K562 (cell line): ENCODE results near the gene CACNG8.

Source experiments
- CHD2 ChIP-seq: IDR thresholded peaks from 2 replicates; pipeline ENCODE4 v1.6.1; 2011; ENCODE audit warnings: low read depth, low read length
- CTCF ChIP-seq, 3 experiments: IDR thresholded peaks in 2 of 3; conservative IDR thresholded peaks in 1 of 3; 2 replicates each; pipeline ENCODE4 v1.5.1; 2011 to 2012; ENCODE audit warnings: low read length in 3 of 3, mild to moderate bottlenecking in 3 of 3, control low read depth in 2 of 3, improper control_type of control experiment in 1 of 3, inconsistent platforms in 1 of 3, low read depth in 1 of 3, mixed read lengths in 1 of 3, moderate library complexity in 1 of 3; ENCODE audit not compliant: insufficient read depth in 2 of 3
- E2F5 ChIP-seq: sonication (generic); formaldehyde crosslinking; IDR thresholded peaks from 2 replicates; pipeline ENCODE4 v1.8.0; 2022; ENCODE audit warnings: mild to moderate bottlenecking, missing genetic modification reagents
- HMGN3 ChIP-seq: IDR thresholded peaks from 2 replicates; pipeline ENCODE4 v1.6.1; 2011; ENCODE audit warnings: borderline replicate concordance, low read depth, mild to moderate bottlenecking, mixed read lengths, low read length; ENCODE audit not compliant: insufficient read length; ENCODE audit errors: extremely low read depth
- NFRKB ChIP-seq: fragments of 450-650 bp; IDR thresholded peaks from 2 replicates; pipeline ENCODE4 v1.6.1; 2016; ENCODE audit warnings: low read depth
- POLR2A ChIP-seq: fragments of 450-650 bp; conservative IDR thresholded peaks from 2 replicates; pipeline ENCODE4 v1.6.1; 2016
- REST ChIP-seq, 2 experiments: fragments of 450-650 bp; formaldehyde crosslinking in 1 of 2; IDR thresholded peaks; 2 replicates each; pipeline versions ENCODE4 v1.4.0 to v1.6.1; 2014 to 2020; ENCODE audit warnings: mild to moderate bottlenecking in 2 of 2, borderline replicate concordance in 1 of 2, low read depth in 1 of 2
- RFX5 ChIP-seq: IDR thresholded peaks from 2 replicates; pipeline ENCODE4 v1.6.1; 2011; ENCODE audit warnings: low read depth, mild to moderate bottlenecking, improper control_type of control experiment, low read length
- TFAM ChIP-seq: fragments of 250-450 bp; sonication (Bioruptor Pico); conservative IDR thresholded peaks from 2 replicates; pipeline ENCODE4 v1.5.0; 2021; ENCODE audit warnings: mild to moderate bottlenecking, moderate library complexity
- THRAP3 ChIP-seq: fragments of 450-650 bp; IDR thresholded peaks from 2 replicates; pipeline ENCODE4 v1.6.1; 2016; ENCODE audit warnings: mild to moderate bottlenecking, inconsistent platforms, borderline replicate concordance
- ZBTB9 ChIP-seq: fragments of 450-650 bp; formaldehyde crosslinking; IDR thresholded peaks from 2 replicates; pipeline ENCODE4 v1.4.0; 2020; ENCODE audit warnings: mild to moderate bottlenecking, moderate library complexity
- TF ChIP-seq, protein P1 (sequence below), 2 experiments: fragments of 450-650 bp in 1 of 2; IDR thresholded peaks; 2 replicates each; pipeline ENCODE4 v1.6.1; 2011 to 2017; ENCODE audit warnings: low read depth in 2 of 2, antibody characterized with exemption in 1 of 2, borderline replicate concordance in 1 of 2, low read length in 1 of 2, mild to moderate bottlenecking in 1 of 2, mixed read lengths in 1 of 2; ENCODE audit not compliant: control insufficient read depth in 1 of 2
- TF ChIP-seq, protein P2 (sequence below), 2 experiments: fragments of 450-650 bp in 1 of 2; sonication (generic) in 1 of 2; formaldehyde crosslinking in 1 of 2; IDR thresholded peaks in 1 of 2; conservative IDR thresholded peaks in 1 of 2; 2 replicates each; pipeline versions ENCODE4 v1.6.1 to v1.8.1; 2016 to 2023; ENCODE audit warnings: mild to moderate bottlenecking in 2 of 2, moderate library complexity in 2 of 2, inconsistent platforms in 1 of 2, missing genetic modification reagents in 1 of 2
- TF ChIP-seq, protein P3 (sequence below): IDR thresholded peaks from 2 replicates; pipeline ENCODE4 v1.6.1; 2014; ENCODE audit warnings: antibody characterized with exemption

- TF ChIP-seq, protein P1, sequence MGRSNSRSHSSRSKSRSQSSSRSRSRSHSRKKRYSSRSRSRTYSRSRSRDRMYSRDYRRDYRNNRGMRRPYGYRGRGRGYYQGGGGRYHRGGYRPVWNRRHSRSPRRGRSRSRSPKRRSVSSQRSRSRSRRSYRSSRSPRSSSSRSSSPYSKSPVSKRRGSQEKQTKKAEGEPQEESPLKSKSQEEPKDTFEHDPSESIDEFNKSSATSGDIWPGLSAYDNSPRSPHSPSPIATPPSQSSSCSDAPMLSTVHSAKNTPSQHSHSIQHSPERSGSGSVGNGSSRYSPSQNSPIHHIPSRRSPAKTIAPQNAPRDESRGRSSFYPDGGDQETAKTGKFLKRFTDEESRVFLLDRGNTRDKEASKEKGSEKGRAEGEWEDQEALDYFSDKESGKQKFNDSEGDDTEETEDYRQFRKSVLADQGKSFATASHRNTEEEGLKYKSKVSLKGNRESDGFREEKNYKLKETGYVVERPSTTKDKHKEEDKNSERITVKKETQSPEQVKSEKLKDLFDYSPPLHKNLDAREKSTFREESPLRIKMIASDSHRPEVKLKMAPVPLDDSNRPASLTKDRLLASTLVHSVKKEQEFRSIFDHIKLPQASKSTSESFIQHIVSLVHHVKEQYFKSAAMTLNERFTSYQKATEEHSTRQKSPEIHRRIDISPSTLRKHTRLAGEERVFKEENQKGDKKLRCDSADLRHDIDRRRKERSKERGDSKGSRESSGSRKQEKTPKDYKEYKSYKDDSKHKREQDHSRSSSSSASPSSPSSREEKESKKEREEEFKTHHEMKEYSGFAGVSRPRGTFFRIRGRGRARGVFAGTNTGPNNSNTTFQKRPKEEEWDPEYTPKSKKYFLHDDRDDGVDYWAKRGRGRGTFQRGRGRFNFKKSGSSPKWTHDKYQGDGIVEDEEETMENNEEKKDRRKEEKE (IDR thresholded peaks at IDR 0.05; ENCODE audit: borderline replicate concordance in 1 of 2, control insufficient read depth in 1 of 2, low read depth in 2 of 2, low read length in 1 of 2), result no peak
- TF ChIP-seq THRAP3, result no peak
- TF ChIP-seq RFX5, result no peak
- no peak for TF ChIP-seq CHD2
- no peak for TF ChIP-seq NFRKB
- TF ChIP-seq ZBTB9 (CRISPR knock-in tag), result no peak
- TF ChIP-seq, protein P2, sequence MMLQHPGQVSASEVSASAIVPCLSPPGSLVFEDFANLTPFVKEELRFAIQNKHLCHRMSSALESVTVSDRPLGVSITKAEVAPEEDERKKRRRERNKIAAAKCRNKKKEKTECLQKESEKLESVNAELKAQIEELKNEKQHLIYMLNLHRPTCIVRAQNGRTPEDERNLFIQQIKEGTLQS (IDR thresholded peaks at IDR 0.05), result no peak
- TF ChIP-seq, protein P2 (CRISPR knock-in tag; conservative IDR thresholded peaks at IDR 0.05), result no peak
- TF ChIP-seq HMGN3, result no peak
- TF ChIP-seq, protein P3, sequence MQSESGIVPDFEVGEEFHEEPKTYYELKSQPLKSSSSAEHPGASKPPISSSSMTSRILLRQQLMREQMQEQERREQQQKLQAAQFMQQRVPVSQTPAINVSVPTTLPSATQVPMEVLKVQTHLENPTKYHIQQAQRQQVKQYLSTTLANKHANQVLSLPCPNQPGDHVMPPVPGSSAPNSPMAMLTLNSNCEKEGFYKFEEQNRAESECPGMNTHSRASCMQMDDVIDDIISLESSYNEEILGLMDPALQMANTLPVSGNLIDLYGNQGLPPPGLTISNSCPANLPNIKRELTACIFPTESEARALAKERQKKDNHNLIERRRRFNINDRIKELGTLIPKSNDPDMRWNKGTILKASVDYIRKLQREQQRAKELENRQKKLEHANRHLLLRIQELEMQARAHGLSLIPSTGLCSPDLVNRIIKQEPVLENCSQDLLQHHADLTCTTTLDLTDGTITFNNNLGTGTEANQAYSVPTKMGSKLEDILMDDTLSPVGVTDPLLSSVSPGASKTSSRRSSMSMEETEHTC, result no peak
- TF ChIP-seq REST (IDR thresholded peaks at IDR 0.05; ENCODE audit: borderline replicate concordance), result no peak
- no peak for TF ChIP-seq REST (CRISPR knock-in tag; IDR thresholded peaks at IDR 0.05; ENCODE audit: low read depth)
- TF ChIP-seq POLR2A, result no peak
- no peak for TF ChIP-seq CTCF (IDR thresholded peaks at IDR 0.05 in 2 of 3, conservative IDR thresholded peaks at IDR 0.05 in 1 of 3; ENCODE audit: insufficient read depth in 2 of 3, low read depth in 1 of 3, low read length in 3 of 3)
- no peak for TF ChIP-seq TFAM
- no peak for TF ChIP-seq E2F5 (CRISPR knock-in tag)
These were observed 40.0 kb downstream of the CACNG8 start for GRCh38 chr19:54002495-54003315.
